Endothelial cell of hepatic sinusoid (primary cell): ENCODE measurements around the gene FUT6.

Source experiments
- in situ Hi-C: cut with HindIII; loops from 2 replicates; pipeline ENCODE4 v1.10.0; 2017; ENCODE audit warnings: low sequenced_read_pairs

FUT6 gene

DNA sequence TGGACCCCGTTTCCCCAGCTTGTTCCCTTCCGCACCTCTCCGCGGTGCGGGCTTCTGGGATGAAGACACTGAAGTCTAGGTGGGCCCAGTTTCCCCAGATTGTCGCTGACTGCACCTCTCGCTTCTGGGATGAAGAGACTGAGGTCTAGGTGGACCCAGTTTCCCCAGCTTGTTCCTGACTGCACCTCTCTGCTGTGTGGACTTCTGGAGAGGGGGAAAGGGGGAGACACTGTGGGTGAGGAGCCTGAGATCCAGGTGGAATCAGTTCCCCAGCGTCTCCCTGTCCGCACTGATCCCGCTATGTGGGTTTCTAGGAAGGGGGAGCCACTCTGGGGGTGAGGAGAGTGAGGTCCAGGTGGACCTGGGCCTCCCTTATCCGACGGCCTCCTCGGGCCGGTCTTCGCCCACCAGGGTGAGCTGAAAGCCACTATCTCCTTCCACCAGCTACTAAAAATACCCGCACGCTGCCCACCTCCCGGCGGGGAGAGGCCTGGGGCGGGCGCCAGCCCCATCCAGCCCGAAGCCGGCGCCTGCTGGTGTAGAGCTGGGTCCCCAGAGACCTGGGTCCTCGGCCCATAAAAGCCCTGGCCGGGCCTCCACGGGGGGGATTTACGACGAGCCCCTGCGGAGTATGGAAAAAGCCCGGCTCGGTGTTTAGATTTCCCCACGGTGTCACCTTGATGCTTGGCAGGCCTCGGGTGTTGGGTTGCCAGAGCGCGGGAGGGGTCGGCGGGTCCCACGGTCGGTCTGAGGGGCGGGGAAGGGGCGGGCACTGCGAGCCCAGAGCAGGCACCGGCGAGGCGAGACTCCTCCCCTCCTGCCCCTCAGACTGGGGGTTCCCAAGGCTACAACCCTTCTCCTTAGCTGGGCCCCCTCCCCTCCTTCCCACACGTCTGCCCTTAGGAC, 10.6 kb downstream of the FUT6 start:
- in situ Hi-C loops, result no loop called here

DNA sequence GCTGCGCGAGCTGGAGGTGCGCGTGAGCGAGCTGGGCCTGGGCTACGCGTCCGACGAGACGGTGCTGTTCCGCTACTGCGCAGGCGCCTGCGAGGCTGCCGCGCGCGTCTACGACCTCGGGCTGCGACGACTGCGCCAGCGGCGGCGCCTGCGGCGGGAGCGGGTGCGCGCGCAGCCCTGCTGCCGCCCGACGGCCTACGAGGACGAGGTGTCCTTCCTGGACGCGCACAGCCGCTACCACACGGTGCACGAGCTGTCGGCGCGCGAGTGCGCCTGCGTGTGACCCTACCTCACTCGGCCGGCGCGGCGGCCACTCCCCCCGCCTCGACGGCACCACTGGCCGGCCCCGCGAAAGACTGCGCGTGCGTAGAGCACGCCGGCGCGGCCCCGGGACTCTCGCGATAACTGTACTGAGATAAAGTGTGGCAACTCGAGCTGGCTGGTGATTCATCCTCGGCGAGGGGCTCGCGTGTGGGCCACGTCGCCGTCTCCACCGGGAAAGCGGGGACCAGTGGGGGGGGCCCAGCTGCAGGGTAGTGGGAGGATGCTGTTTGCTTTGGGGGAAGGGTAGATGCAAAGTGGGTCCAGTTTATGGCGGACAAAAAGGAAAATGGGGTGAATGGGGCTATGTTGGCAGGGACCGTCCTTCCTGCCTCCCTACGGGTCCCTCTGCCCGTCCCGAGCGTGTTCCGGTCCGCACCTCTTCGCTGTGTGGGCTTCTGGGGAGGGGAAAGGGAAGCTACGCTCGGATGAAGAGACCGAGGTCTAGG, 11.4 kb downstream of the FUT6 start:
- in situ Hi-C loops, result no loop called here

DNA sequence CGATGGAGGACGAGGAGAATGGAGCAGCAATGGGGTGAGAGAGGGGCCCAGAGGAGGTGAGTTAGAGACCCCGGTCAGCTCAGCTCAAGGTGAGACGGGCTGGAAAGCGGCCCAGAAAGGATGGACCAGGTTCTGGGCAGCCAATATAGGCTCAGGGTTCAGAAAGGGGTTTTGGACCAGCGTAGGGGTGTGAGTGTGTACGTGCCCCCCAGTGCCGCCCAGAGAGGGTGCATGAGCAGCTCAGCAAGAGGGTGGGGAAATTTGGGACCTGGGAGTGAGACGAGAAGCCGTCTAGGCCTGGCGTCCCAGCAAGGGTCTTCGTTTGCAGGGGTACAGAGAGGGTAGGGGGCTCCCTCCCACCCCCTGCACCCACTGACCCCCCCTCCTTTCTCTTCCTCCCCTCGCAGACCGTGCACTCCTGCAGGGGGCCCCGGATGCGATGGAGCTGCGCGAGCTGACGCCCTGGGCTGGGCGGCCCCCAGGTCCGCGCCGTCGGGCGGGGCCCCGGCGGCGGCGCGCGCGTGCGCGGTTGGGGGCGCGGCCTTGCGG, 12.1 kb downstream of the FUT6 start:
- in situ Hi-C loops, result no loop called here

DNA sequence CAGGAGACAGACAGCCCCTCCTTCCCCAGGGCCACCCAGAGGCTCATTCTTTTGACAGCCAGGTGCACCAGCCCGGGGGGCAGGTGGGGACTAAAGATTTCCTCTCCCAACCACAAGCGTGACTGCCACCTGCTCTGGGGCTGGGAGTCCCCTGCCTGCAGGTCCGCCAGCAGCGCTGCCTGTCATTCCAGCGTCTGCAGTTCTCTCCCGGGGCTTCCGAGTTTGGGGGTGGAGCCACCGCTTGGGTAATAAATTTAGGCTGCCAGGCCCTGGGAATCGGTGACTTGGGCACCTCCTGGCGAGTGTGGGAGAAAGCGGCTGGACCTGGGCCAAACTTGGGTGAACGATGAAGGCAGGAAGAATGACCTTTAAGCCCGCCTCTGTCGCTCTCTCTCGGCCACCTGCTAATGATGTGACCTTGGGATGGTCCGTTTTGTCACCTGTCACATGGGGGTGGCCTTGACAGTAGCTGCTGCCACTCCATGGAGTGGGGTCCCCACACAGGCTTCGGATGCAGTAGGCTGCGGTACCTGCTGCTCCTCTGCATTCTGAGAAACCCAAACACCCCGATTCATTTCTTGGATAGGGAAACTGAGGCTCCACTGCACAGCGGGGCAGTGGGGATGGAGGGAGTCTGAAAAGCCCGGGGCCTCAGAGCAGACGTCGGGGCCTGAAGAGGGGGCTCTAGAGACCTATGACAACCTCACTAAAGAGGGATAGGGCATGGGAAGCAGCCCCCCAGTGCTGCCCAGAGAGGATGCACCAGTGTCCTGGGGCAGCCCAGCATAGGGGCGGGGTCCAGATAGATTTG, 12.8 kb downstream of the FUT6 start:
- in situ Hi-C loops, result no loop called here

DNA sequence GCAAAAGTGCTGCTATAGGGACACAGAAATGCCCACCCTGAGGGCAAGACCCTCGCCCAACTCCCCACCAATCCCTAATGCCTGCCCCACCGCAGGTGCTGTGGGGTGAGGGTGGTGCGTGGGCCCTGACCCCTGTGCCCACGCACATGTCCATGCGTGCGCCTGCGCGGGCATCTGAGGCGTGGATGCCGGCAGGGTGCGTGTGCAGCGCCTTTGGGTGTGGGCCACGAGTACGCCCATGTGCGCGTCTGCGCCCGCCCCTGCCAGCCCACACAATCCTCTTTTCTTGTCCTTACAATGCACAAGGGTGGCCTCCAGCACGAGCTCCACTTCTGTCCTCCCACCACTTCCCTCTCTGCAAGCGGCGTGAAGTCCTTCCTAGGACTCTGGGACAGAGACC, 14.3 kb downstream of the FUT6 start:
- in situ Hi-C loops, result no loop called here

DNA sequence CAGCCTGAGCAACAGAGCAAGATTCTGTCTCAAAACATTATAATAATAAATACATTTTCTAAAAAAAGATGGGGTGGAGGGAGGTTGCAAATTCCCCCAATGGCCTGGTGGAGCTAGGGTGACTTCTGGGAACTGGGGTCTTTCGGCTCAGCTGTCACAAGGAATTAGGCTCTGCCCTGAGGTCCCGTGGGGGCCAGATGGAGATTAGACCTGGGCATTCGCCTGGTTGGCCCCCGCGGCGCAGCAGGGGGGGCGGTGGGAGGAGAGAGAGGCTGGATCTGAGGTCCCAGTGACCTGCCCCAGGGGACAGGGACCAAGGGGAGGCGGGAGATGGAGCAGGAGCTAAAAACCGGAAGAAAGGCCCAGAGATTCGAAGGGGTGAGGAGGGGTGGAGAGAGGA, 14.8 kb downstream of the FUT6 start:
- in situ Hi-C loops, result no loop called here

DNA sequence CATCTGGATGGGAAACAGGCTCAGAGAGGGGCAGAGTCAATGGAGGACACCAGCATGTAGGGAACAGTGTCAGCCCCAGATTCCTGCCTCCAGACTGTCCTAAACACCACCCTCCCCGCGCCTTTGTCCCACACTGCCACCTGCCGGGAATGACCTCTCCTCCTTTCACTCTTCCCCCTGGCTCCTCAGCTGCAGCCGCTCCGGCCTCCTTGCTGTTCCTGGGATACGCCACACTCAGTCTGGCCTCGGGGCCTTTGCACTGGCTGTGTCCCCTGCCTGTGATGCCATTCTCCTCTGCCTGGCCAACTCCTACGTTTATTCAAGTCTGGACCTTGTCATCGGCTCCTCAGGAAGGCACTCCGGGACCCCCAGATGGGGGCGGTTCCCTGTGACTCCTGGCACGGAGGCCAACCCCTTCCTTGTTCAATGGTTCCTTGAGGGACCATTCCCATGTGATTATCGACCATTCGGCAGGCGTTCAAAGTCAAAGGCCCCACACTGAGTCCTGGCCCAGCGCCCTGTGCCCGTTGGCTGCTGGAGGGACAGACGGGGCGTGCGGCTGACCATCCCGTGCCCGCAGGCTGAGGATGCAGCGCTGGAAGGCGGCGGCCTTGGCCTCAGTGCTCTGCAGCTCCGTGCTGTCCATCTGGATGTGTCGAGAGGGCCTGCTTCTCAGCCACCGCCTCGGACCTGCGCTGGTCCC, 15.8 kb downstream of the FUT6 start:
- in situ Hi-C loops, result no loop called here

DNA sequence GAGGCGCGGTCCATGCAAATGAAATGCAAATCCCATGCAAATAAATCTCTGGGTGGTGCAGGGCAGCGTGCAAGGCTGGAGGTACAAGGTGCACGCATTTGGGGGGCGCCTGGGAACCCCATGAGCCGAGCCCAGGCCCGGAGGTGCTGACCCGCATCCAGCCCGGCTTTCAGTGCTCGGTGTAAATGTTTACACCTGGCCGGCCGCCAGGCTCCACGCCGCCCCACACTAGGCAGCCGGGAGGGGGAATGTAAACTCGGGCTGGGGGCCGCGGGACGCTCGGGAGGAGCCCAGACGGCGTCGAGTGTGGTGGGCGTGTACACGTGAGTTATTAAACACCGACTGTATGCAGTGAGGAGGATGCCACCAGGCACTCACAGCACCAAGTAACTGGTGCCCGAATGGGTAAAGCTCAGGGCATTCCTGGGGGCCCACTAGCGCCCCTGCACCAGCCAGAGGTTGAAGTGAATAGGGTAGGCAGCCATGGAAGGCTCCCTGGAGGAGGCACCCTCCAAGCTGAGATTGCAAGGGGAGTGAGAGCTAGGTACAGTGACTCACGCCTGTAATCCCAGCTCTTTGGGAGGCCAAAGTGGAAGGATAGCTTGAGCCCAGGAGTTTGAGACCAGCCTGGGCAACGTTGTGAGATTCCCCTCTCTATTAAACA, 17.2 kb downstream of the FUT6 start:
- in situ Hi-C loops, result no loop called here

DNA sequence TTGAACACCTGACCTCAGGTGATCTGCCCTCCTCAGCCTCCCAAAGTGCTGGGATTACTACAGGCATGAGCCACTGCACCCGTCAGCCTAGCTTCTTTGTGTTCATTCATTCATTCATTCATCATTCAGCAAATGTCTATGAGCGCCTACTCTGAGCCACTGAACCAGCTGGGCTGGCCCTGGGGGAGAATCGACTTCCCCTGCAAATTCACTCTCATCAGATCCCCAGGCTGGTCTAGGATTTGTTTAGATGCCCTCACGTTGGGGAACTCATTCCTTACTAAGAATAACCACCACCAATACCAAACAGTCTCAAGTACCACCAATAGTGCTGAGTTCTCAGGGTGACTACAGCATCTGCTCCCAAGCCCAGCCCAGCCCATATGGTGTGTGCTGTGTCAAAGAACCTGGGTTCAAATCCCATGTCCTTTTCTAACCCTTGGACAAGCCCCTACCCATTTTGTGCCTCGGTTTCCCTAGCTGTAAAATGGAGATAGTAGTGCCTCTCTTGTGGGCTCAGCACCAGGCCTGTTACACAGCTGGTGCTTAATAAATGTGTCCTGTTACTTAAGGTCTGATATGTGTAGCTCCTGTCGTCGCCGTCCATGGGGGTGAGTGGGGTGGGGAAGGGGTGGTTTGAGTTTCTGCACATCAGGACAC, 17.9 kb downstream of the FUT6 start:
- in situ Hi-C loops, result no loop called here

DNA sequence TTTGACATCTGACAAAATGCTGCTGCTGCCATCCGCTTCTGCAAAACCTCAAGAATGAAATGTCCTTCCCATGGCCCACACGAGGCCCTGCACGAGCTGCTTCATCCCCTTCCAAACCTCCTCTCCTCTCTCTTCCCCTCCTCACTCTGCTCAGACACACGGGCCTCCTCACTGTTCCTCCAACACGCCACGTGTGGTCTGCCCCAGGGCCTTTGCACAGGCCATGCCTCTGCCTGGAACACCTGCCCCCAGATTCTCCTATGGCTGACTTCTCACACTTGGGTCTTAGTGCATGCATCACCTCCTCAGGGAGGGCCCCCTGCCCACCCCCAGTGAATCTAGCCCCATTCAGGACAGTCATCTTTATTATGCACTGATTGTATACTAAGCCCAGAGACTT, 18.7 kb downstream of the FUT6 start:
- in situ Hi-C loops, result no loop called here

DNA sequence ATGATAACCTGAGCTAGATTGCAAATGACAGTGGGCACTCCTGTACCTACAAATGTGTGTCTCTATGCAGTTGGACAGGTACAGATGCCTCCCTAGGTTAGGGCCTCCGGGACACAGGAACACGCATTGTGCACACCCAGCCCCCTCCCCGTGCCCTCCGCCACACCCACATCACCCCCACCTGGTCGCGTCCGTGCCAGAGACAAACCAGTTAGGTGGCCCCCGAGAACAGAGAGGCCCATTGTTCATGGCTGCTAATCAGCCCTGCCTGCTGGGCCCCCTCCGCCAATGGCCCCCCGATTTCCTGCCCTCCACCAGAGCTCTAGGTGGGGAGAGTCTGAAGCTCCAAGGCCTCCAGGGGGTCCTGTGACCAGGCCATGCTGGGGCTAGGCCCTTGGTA, 20.9 kb downstream of the FUT6 start:
- in situ Hi-C loops, result no loop called here

DNA sequence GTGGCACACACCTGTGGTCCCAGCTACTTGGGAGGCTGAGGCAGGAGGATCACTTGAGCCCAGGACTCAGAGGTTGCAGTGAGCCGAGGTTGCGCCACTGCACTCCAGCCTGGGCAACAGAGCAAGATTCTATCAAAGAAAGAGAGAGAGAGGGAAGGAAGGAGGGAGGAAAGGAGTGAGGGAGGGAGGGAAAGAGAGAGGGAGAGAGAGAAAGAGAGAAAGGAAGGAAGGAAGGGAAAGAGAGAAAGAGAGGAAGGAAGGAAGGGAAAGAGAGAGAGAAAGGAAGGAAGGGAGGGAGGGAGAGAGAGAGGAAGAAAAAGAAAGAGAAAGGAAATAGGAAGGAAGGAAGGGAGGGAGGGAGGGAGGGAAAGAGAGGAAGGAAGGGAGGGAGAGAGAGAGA, 22.3 kb downstream of the FUT6 start:
- in situ Hi-C loops, result no loop called here

DNA sequence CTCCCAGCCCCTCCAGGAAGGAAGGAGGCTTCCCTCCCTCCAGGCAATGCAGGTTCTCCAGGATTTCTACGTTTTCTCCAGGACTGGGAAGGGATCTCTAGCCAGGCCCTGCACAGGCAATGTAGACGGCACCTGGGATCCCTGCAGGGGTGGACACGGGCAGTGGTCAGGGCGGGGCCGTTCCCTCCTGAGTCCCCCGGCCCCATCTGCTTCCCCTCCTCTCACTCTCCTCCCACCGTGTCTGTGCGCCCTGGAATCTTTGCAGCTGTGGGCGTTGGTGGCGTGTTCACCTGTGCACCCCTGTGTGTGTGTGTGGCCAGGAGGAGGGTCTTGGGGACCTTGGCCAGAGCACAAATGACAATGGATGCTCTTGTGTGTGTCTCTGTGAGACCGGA, 24.7 kb downstream of the FUT6 start:
- in situ Hi-C loops, result no loop called here

DNA sequence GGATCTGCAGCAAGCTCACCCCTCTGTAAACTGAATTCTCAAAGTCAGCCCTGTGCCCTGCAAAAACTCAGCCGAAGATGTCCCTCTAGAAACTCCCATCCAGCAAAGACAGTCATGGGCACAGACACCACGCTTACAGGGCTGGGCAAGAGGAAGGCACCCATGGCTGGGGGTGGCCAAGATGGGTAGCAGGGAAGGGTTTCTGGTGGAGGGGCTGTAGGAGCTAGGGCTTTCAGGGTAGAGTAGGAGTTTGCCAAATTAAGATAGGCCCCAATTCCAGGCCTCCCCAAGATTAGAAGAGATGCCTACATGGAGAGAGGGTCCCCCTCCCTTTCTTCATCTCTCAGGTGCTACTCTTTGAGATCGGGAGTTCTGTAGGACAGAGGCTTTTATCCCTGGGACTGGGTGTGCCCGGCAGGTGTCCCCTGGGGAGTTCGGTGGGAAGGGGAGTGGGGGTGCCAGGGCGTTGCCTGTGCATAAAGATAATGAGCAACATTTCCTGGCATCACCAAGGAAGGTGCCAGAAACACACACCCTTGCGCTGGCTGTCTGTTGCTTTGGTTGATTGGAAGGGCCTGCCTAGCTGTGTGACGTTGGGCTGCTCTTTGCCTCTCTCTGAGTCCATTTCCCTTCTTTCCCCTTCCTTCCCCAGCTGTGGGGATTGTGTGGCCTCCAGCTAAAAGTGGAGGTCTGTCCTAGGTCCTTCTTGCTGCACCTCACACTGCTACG, 25.2 kb downstream of the FUT6 start:
- in situ Hi-C loops, result no loop called here

DNA sequence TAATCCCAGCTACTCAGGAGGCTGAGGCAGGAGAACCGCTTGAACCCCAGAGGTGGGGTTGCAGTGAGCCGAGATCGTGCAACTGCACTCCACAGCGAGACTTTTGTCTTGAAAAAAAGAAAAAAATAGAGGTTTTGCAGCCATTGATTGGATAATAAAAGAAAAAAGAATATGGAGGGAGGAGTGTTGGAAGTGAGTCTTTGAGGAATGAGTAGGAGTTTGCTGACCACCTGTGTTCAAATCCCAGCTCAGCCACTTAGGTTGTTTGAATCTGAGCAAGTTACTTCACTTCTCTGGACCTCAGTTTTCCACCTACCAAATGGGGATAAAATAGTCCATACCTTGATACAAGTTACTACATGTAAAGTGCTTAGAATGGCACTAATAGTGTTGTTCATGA, 28.4 kb downstream of the FUT6 start:
- in situ Hi-C loops, result no loop called here

DNA sequence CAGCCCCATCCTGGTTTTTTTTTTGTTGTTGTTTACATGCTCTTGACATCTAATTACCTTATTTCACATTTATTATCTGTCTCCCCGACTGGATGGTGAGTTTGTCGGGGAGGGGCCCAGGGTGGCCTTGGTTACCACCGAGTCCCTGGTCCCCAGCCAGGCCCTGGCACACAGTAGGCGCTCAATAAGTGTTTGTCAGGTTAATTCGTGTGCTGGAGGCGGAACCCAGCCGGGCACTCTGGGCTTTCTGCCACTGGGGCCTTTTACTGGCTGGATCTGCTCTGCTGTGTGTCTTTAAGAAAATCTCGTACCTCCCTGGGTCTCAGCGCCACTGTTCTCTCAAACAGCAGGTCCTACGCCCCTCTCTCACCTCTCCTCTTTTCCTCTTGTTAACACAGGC, 30.0 kb downstream of the FUT6 start:
- in situ Hi-C loops, result no loop called here

DNA sequence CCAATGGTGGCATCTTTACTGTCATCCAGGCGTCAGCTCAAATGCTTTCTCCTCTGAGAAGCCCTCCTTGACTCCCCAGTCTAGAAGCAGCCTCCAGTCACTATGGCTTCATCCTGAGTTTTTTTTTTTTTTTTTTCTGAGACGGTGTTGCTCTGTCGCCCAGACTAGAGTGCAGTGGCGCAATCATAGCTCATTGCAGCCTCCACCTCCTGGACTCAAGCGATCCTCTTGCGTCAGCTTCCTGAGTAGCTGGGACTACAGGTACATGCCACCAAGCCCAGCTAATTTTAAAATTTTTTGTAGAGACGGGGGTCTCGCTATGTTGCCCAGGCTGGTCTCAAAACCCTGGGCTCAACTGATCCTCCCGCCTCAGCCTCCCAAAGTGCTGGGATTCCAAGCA, 30.4 kb downstream of the FUT6 start:
- in situ Hi-C loops, result no loop called here

DNA sequence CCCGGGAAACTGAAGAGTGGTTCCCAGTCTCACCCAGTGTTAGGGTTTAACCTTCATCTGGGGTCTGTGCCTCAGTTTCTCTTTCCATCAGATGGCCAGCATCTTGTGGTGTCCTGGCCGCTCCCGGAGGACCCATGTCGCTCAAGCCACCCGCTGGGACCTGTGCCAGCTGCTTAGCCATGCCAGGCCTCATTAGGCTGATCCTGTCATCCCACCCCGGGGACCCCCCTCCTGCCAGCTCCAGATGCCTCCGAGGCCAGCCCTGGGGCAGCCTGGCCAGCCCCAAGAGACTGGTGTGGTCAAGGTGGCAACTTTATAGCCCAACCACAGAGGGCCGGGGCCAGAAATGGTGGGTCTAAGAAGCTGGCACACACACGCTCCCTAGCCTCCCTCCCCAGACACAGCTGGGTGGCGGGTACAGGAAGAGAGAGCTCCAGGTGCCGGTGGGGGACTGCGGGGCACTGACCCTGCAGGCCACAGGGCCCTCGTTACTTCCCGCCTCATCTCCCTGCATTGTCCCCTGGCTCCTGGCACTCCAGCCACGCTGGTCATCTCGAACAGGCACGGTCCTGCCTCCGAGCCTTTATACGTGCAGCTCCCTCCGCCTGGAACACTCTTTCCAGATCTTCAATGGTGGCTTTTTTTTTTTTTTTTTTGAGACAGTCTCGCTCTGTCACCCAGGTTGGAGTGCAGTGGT, 31.2 kb downstream of the FUT6 start:
- in situ Hi-C loops, result no loop called here
